K562 (cell line): ENCODE measurements around the gene SLC1A5. TPM values are rescaled to one million over a fixed set of nuclear protein-coding genes. Genes with fewer than 3 reads are reported as not detected.
A peak's percentile ranks its signal among the peaks of the same experiment; 100 is the strongest.

Source experiments
- ESRRA ChIP-seq: fragments of 450-650 bp; IDR thresholded peaks from 2 replicates; pipeline ENCODE4 v1.6.1; 2014; ENCODE audit warnings: low read depth, mild to moderate bottlenecking, moderate library complexity, borderline replicate concordance
- KDM1A ChIP-seq, 2 experiments: fragments of 450-650 bp; IDR thresholded peaks; 2 replicates each; pipeline ENCODE4 v1.6.1; 2016; ENCODE audit warnings: mild to moderate bottlenecking in 2 of 2
- KLF13 ChIP-seq: fragments of 450-650 bp; IDR thresholded peaks from 2 replicates; pipeline ENCODE4 v1.6.1; 2016; ENCODE audit warnings: missing genetic modification characterization, low read depth, mild to moderate bottlenecking, missing compliant biosample characterization, moderate library complexity, borderline replicate concordance
- MAFF ChIP-seq: IDR thresholded peaks from 2 replicates; pipeline ENCODE4 v1.6.1; 2012; ENCODE audit warnings: low read length, improper control_type of control experiment
- NFATC3 ChIP-seq: fragments of 450-650 bp; IDR thresholded peaks from 2 replicates; pipeline ENCODE4 v1.6.1; 2017; ENCODE audit warnings: mild to moderate bottlenecking
- PBX2 ChIP-seq, 2 experiments: IDR thresholded peaks in 1 of 2; conservative IDR thresholded peaks in 1 of 2; 2 replicates each; pipeline ENCODE4 v1.6.1; 2016; ENCODE audit warnings: low read depth in 2 of 2, mild to moderate bottlenecking in 1 of 2, missing compliant biosample characterization in 1 of 2, missing genetic modification characterization in 1 of 2, moderate library complexity in 1 of 2
- PRDM10 ChIP-seq: fragments of 450-650 bp; IDR thresholded peaks from 2 replicates; pipeline ENCODE4 v1.6.1; 2018; ENCODE audit not compliant: partially characterized antibody
- SMARCA5 ChIP-seq: fragments of 450-650 bp; IDR thresholded peaks from 2 replicates; pipeline ENCODE4 v1.6.1; 2016
- ZBTB7A ChIP-seq: IDR thresholded peaks from 2 replicates; pipeline ENCODE4 v1.6.1; 2011; ENCODE audit warnings: low read depth, mild to moderate bottlenecking, low read length, moderate library complexity, borderline replicate concordance; ENCODE audit not compliant: control insufficient read depth
- polyA plus RNA-seq, 8 experiments: library from polyadenylated mRNA; depleted of rRNA in 4 of 8; stranded (reverse) in 5 of 8; unstranded in 3 of 8; fragments of >200 nt; fragmentation: Nextera tagmentation in 2 of 8; fragmentation: Illumina TruSeq in 1 of 8; extraction: Ambion mirVana in 2 of 8; extraction: Trizol in 1 of 8; gene quantifications; 2 replicates each; pipeline versions ENCODE4 v1.2.1 to v1.2.3, GENCODE V29; 2011 to 2014; ENCODE audit warnings: inconsistent platforms in 1 of 8, missing spikeins in 1 of 8
- total RNA-seq, 7 experiments: library from RNA; depleted of rRNA in 6 of 7; stranded (reverse); fragments of >200 nt in 6 of 7; fragmentation: Illumina TruSeq in 2 of 7; extraction: Trizol in 2 of 7; gene quantifications; 2 replicates each; pipeline versions ENCODE4 v1.2.1 to v1.2.3, GENCODE V29; 2011 to 2021; ENCODE audit warnings: low replicate concordance in 1 of 7
- TF ChIP-seq, protein P1 (sequence below): fragments of 450-650 bp; IDR thresholded peaks from 2 replicates; pipeline ENCODE4 v1.6.1; 2016
- TF ChIP-seq, protein P2 (sequence below): fragments of 450-650 bp; IDR thresholded peaks from 2 replicates; pipeline ENCODE4 v1.6.1; 2016; ENCODE audit warnings: mild to moderate bottlenecking
- TF ChIP-seq, protein P3 (sequence below): fragments of 450-650 bp; IDR thresholded peaks from 2 replicates; pipeline ENCODE4 v1.6.1; 2016; ENCODE audit warnings: antibody characterized with exemption

The SLC1A5 gene
- total and polyA plus RNA-seq, 9 of the 15 experiments (the other 6 are each of a cell fraction or from before 2014, with no cell fraction given): 31.2 to 417 (median 134) TPM

- TF ChIP-seq, protein P1, sequence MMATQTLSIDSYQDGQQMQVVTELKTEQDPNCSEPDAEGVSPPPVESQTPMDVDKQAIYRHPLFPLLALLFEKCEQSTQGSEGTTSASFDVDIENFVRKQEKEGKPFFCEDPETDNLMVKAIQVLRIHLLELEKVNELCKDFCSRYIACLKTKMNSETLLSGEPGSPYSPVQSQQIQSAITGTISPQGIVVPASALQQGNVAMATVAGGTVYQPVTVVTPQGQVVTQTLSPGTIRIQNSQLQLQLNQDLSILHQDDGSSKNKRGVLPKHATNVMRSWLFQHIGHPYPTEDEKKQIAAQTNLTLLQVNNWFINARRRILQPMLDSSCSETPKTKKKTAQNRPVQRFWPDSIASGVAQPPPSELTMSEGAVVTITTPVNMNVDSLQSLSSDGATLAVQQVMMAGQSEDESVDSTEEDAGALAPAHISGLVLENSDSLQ: no peak
- peak; percentile 39 to 69; a peak in 1 of 4 replicates for TF ChIP-seq KDM1A (IDR thresholded peaks at IDR 0.05)
- TF ChIP-seq, protein P2, sequence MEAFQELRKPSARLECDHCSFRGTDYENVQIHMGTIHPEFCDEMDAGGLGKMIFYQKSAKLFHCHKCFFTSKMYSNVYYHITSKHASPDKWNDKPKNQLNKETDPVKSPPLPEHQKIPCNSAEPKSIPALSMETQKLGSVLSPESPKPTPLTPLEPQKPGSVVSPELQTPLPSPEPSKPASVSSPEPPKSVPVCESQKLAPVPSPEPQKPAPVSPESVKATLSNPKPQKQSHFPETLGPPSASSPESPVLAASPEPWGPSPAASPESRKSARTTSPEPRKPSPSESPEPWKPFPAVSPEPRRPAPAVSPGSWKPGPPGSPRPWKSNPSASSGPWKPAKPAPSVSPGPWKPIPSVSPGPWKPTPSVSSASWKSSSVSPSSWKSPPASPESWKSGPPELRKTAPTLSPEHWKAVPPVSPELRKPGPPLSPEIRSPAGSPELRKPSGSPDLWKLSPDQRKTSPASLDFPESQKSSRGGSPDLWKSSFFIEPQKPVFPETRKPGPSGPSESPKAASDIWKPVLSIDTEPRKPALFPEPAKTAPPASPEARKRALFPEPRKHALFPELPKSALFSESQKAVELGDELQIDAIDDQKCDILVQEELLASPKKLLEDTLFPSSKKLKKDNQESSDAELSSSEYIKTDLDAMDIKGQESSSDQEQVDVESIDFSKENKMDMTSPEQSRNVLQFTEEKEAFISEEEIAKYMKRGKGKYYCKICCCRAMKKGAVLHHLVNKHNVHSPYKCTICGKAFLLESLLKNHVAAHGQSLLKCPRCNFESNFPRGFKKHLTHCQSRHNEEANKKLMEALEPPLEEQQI: peak; percentile 90
- TF ChIP-seq ZBTB7A: no peak
- TF ChIP-seq MAFF: no peak
- TF ChIP-seq NFATC3: no peak
- TF ChIP-seq PRDM10: no peak
- no peak for TF ChIP-seq PBX2 (CRISPR knock-in tag; IDR thresholded peaks at IDR 0.05; ENCODE audit: low read depth)
- TF ChIP-seq PBX2 (tag; conservative IDR thresholded peaks at IDR 0.05; ENCODE audit: low read depth): no peak
- TF ChIP-seq, protein P3, sequence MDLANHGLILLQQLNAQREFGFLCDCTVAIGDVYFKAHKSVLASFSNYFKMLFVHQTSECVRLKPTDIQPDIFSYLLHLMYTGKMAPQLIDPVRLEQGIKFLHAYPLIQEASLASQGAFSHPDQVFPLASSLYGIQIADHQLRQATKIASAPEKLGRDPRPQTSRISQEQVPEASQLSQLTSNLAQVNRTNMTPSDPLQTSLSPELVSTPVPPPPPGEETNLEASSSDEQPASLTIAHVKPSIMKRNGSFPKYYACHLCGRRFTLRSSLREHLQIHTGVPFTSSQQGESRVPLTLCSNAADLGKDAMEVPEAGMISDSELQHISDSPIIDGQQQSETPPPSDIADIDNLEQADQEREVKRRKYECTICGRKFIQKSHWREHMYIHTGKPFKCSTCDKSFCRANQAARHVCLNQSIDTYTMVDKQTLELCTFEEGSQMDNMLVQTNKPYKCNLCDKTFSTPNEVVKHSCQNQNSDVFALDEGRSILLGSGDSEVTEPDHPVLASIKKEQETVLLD: no peak
- TF ChIP-seq ESRRA: no peak
- TF ChIP-seq KLF13 (tag): no peak
- TF ChIP-seq SMARCA5: peak; percentile 61; the same call in 1 of the 2 replicates
Measured at GRCh38 chr19:46830864-46831263, 42.5 kb upstream of the SLC1A5 start (continued).
